ENCODE data around the gene MTIF2.
"Not testable (repeated sequence)": the region's sequence is repeated elsewhere in the genome, so short reads cannot be mapped to it uniquely, and the experiment has no call there.

The MTIF2 gene

GRCh38 chr2:55196526-55196925 is 72.5 kb downstream of the MTIF2 start:
- DNase-seq (ENCODE audit: low read depth, low spot score): no peak

GRCh38 chr2:55191888-55192287 is 77.1 kb downstream of the MTIF2 start:
- DNase-seq (ENCODE audit: low read depth, low spot score): not testable (repeated sequence)

- not testable (repeated sequence) for DNase-seq (ENCODE audit: low read depth, low spot score)
Measured at GRCh38 chr2:55186837-55187236, 82.2 kb downstream of the MTIF2 start.
